CD4-positive, alpha-beta T cell treated with Interferon gamma for 1 hour (primary cell): ENCODE measurements around the gene NOL3.
A peak's percentile ranks its signal among the peaks of the same experiment; 100 is the strongest.
"Not testable (repeated sequence)": the region's sequence is repeated elsewhere in the genome, so short reads cannot be mapped to it uniquely, and the experiment has no call there.

Source experiments
- DNase-seq: peaks from one replicate; pipeline ENCODE4 v3.0.0-alpha.2; 2020

Gene NOL3

GRCh38 chr16:67170168-67170948, at the start of gene NOL3:
NOL3 (plus strand) TSS chr16:67170538.
- peak; percentile 41 for DNase-seq

DNA sequence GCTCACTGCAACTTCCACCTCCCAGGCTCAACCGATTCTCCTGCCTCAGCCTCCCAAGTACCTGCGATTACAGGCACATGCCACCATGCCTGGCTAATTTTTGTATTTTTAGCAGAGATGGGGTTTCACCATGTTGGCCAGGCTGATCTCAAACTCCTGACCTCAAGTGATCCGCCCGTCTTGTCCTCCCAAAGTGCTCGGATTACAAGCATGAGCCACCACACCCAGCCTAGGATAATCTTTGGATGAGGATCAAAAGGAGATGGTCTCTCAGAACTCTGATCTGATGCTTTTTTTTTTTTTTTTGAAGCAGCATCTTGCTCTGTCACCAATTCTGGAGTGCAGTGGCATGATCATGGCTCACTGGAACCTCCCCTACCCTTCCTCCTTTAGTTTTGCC, 47.5 kb upstream of the NOL3 start:
- DNase-seq = not testable (repeated sequence)

DNA sequence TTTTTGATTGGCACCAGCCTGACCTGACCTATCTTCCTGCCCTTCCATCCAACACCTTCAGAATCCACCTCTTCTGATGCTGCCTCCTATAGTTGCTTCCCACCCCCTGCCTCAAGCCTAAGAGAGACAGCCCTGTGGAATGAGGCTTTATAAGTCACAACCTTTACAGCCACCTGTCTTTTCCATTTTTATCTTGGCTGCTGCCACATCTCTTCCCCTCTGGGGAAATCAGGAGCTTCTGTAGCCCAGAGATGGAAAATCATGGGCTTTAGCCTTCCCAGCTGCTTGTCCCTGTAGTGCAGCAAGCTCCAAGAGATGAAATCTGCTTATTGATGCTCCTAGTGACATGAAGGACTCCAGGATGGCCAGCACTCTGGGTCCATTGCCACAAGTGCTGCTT, 41.9 kb upstream of the NOL3 start:
- no peak for DNase-seq

GRCh38 chr16:67128887-67129286, 41.5 kb upstream of the NOL3 start:
- DNase-seq = no peak

- DNase-seq = no peak
Observed at GRCh38 chr16:67129422-67129821, 40.9 kb upstream of the NOL3 start.

GRCh38 chr16:67137605-67138004, 32.7 kb upstream of the NOL3 start:
- no peak for DNase-seq

- no peak for DNase-seq
Observed at GRCh38 chr16:67141391-67141790, 28.9 kb upstream of the NOL3 start.

DNA sequence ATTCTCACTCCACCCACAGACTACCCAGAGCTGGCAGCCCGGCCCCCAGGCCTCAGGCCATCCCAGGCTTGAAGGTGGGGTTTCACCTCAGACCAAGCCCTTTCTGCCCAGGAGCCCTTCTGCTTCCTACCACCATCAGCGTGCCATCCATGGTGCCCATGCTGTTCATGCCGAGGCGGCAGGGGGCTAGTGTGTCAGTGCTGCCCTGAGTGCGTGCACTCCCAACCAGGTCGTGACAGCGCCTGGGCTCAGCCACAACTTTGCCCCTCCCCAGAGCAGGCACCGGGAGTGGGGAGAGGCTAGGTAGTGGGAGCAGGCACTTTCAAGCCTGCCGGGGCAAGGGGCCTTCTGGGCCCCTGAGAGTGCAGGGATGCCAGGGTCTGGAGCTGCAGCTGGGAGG, 28.0 kb upstream of the NOL3 start:
- no peak for DNase-seq

- DNase-seq = no peak
Observed at GRCh38 chr16:67144943-67145342, 25.4 kb upstream of the NOL3 start.

GRCh38 chr16:67145746-67146145, 24.6 kb upstream of the NOL3 start:
- DNase-seq = no peak

- no peak for DNase-seq
Observed at GRCh38 chr16:67146523-67147357, 23.6 kb upstream of the NOL3 start.

DNA sequence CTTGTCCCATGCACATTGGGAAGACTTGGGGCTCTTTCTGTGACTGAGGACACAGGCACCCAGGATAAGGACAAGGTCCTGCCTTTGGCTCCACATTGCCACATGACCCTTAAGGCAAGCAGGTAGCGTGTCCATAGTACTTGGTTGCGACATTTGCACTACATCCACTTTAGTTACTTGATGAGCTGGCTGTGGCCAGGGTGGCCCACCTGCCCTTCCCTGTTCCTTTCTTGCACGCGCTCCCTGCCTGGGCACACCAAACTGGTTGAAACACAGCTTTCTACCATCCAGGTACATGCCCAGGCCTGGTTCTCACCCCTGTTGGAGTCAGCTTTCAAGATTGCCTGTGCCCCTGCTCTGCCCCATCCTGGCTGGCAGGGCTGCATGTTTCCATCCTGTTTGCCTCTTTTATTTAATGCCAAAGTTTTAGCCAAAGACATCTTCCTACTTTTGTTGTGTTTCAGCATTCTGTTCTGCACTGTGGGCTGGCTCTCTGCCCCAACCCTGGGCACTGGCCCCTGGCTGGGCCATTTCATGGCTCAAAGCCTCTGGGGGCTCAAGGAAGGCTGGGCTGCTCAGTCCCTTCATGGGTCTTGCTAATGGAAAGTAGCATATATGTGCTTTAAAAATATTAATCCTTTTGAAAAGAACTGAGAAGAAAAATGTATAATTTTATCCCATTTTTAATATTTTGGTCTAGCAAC, 22.7 kb upstream of the NOL3 start:
- no peak for DNase-seq

- DNase-seq = no peak
Observed at GRCh38 chr16:67148221-67148620, 22.1 kb upstream of the NOL3 start.

DNA sequence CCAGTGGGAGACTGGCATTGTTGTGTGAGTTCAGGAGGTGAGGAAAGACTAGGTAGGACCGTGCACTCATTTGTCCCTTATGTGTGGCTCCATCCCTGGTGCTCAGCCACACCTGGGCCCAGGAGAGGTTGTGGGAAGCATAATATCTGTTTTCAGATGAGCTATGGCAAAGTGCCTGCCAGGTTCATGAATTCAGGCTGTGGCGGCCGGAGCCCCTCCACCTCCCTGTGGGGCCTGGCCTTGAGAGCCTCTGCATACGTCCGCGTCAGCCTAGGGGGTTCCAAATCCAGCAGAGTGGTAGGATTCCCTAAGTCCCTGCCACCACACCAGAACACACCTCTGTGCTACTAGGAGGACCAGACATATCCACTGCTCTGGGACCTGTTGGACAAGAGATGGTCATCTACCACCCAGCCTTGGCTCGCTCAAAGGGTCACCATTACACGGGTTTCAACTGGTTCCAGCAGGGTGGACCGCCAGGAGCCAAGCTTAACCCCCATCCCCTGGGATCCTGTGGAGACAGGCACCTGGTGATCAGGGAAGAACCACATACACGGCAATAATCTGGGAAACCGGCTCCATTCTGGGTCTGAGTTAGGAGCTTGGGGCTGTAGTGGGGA, 21.6 kb upstream of the NOL3 start:
- no peak for DNase-seq

DNA sequence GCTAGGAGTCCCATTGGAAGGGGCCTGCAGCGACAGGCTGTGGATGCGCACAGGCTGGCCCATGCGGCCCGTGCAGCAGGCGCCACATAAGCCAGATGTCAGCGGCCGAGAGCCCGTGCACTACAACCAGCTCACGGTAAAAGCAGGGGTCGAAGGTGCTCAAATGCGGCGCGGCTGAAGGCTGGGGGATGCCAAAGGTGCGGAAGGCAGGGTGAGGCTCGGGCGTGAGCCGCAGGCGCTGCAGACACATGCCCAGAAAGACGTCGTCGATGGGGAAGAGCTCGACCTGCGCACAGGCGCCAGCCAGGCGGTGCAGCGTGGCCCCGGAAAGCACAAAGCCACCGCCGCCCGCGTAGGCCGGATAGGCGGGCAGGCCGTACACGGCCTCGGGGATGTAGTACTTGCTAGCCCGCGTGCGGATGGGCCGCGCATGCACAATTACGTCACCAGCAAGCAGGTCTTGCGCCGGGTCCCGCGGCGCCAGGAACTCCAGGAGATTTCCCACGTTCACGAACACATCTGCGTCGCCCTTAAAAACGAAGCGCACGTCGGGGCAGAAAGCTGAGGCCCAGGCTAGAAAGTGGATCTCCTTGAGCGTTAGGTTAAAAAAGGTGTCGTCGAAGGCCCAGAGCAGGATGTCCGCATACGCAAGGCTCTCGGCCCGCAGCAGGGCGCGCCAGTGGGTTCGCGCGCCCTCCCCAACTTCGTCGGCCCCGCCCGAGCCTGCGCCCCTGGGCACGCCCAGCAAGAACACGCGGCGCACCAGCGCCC, 20.9 kb upstream of the NOL3 start:
- no peak for DNase-seq

DNA sequence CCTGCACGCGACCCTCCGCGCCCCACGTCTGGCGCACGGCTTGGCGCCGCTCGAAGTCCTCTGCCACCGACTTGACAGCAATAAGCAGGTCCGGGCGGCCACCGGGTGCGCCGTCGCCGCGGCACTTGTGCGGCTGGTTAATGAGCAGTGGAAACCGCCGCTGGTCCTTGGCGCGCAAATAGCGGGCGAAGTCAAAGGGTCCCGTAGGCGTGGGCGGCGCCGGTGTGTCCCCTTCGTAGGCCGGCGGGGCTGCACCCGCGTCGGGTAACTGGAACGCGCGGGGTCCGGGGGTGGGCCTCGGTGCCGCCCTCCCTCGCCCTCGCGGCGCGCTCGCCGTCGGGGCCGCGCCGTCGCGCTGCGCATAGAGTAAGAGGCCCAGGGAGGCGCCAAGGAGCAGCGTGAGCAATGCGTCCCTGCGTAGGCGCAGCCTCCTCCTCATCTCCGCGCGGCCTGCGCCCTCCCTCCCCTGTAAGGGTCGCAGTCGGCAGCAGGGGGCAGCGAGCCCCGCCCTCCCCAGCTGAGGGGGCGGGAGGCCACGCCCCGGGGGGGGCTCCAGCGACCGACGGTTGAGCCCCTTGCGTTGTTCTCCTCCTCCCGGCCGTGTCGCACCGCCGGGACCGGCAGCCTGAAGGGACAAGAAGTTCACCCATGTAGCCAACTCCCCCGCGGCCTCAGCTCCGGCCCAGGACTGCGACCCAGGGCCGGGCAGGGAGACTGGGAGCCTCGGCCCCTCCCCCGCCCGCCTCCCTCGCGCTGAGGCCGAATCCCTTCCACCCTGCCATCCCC, 20.1 kb upstream of the NOL3 start:
- peak; percentile 21 for DNase-seq

DNA sequence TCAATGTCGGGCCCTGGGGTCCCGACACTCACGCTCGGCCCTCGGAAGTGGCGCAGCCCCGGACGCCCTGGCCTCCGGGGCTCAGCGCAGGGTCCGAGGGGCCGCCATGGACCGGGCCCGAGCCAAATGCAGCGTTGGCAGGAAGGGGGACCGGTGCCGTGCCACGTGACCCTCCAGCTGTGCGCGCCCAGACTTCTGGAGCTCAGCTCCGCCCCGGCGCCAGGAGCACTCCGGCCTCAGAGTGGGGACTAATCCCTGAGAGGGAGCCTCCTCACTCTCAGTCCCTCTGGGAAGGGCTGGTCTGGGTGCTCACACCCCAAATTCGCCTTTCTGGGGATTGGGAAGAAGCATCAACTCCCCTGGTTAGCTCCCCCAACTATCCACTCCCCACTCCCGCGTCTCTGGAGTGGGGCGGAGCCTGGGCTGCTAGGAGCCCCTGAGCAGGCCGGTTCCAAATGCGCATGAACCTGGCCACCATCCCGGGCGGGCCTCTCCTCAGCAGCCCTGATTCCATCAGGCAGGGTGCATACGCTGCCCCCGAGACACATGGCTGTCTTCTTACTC, 19.4 kb upstream of the NOL3 start, which contains the start of gene B3GNT9:
B3GNT9 (minus strand) TSS at position 166 of the 564 bp plus-strand sequence. CDS start 513 bp downstream, outside the sequence.
- DNase-seq = no peak

DNA sequence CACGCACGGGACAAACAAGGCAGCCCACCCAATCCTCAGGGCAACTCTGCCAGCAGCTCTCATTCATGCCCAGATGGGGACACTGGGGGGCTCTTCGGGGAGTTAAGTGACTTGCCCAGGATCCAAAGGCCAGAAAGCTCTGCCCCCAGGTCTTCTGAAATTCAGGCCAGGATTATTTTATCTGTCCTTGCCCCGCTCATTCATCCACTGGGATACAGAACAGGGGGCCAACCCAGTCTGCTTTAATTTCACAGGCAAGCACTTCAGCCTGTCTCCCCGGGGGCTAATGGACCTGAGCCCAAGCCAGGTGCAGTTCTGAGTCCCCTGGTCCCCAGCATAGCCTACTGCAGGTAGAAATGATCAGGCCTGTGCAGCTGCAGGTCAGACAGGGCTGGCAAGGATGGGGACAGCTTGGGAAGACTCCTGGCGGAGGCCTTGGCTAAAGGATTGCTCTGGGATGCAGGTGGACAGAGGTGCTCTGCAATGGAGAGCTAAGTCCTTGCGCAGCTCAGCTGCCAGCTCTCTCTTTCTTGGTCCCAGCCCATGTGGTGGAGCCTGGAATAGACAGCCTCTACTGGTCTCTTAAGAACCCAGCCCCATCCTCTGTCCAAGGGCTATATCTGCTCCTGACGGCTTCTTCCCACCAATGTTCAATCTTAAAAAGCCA, 18.8 kb upstream of the NOL3 start:
- DNase-seq = no peak

DNA sequence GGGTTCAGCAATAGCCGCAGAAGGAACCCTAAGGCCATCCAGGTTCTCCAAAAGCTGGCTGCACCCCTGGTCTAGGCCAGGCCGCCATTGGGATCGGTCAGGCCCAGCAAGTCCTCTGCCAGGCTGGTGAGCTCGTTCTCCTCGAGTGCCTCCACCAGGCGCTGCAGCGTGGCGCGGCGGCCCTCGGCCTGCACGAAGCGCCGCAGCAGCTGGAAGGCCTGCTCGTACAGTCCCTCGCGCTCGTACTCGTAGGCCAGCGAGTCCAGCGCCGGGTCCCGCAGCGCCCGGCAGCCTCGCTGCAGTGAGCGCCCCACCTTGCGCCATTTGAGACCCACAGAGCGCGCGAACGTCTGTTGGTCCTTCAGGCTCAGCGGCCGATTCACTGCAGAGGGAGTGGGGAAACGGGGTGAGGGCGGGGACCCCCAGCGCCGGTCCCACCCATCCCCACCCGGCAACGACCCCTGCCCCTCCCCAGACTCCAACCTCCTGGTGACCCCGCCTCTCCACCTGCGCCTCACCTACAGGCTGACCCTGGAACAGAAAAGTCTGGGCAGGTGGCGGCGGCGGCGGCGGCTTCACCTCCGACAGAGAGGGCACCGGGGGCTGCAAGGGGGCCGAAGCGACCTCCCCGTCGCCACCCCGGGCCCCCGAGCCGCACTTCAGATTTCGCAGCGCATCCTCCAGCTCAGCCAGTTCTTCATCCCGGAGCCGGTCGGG, 15.6 kb upstream of the NOL3 start:
- no peak for DNase-seq
